Lower leg skin (tissue), 3 donors: Measurements from ENCODE around the gene PRDX5.

Experiments used
- CTCF ChIP-seq, 3 donors: fragments of 450-650 bp; IDR thresholded peaks; one replicate each; pipeline ENCODE4 v1.5.1; 2016; ENCODE audit warnings: antibody characterized with exemption in 3 of 3, mild to moderate bottlenecking in 3 of 3, moderate library complexity in 2 of 3
- POLR2A ChIP-seq, 2 donors: fragments of 450-650 bp; IDR thresholded peaks; one replicate each; pipeline ENCODE4 v1.6.1; 2016 to 2017; ENCODE audit warnings: antibody characterized with exemption in 2 of 2, mild to moderate bottlenecking in 1 of 2, moderate library complexity in 1 of 2

- TF ChIP-seq CTCF (IDR thresholded peaks at IDR 0.05) (no peak), POLR2A (IDR thresholded peaks at IDR 0.05) (no peak)
Measured at GRCh38 chr11:64362339-64362738, 44.4 kb downstream of the PRDX5 start.
